HG03558 (cell line): ENCODE measurements around the gene PDE12.

ENCODE experiments used
- ATAC-seq: cut with Tn5 transposase; IDR thresholded peaks from one replicate; pipeline ENCODE4 v1.9.1; 2021; ENCODE audit warnings: moderate number of reproducible peaks; ENCODE audit not compliant: unreplicated experiment; ENCODE audit errors: extremely low read depth

The PDE12 gene

GRCh38 chr3:57555738-57556458 is at the start of gene PDE12:
TSS of gene PDE12 (plus strand) at chr3:57556274. CDS start at chr3:57556380, 106 bp downstream.
- ATAC-seq = peak; percentile 54

GRCh38 chr3:57512166-57512565 is 43.9 kb upstream of the PDE12 start:
- ATAC-seq = no peak

GRCh38 chr3:57518276-57518915 is 37.7 kb upstream of the PDE12 start:
- ATAC-seq = no peak

GRCh38 chr3:57530071-57530608 is 25.9 kb upstream of the PDE12 start:
- ATAC-seq = no peak

- no peak for ATAC-seq
These were observed 17.6 kb upstream of the PDE12 start for GRCh38 chr3:57538465-57538864.

- no peak for ATAC-seq
These were observed 11.6 kb upstream of the PDE12 start, which contains the start of gene DNAH12 for GRCh38 chr3:57544181-57545125. TSS of gene DNAH12 (minus strand) at chr3:57544344. CDS start at chr3:57542870, 1,474 bp downstream.

GRCh38 chr3:57545636-57546268 is 10.3 kb upstream of the PDE12 start:
- no peak for ATAC-seq

- no peak for ATAC-seq
These were observed 9.5 kb upstream of the PDE12 start for GRCh38 chr3:57546616-57547015.

- no peak for ATAC-seq
These were observed 768 bp upstream of the PDE12 start for GRCh38 chr3:57555306-57555705.

- ATAC-seq = no peak
These were observed 498 bp downstream of the PDE12 start for GRCh38 chr3:57556459-57557084.

GRCh38 chr3:57557085-57557537 is 1.0 kb downstream of the PDE12 start:
- no peak for ATAC-seq

GRCh38 chr3:57559526-57559925 is 3.5 kb downstream of the PDE12 start:
- no peak for ATAC-seq

- no peak for ATAC-seq
These were observed 13.9 kb downstream of the PDE12 start for GRCh38 chr3:57569859-57570450.

GRCh38 chr3:57570878-57571277 is 14.8 kb downstream of the PDE12 start:
- no peak for ATAC-seq

- ATAC-seq = no peak
These were observed 16.0 kb downstream of the PDE12 start for GRCh38 chr3:57572096-57572495.

- no peak for ATAC-seq
These were observed 20.0 kb downstream of the PDE12 start for GRCh38 chr3:57575966-57576626.

GRCh38 chr3:57577801-57578200 is 21.7 kb downstream of the PDE12 start:
- ATAC-seq = no peak

- no peak for ATAC-seq
These were observed 26.5 kb downstream of the PDE12 start for GRCh38 chr3:57582474-57583168.
